Osteoblast (primary cell): ENCODE data around the gene PCDH9. TPM values are rescaled to one million over a fixed set of nuclear protein-coding genes. Genes with fewer than 3 reads are reported as not detected.

Experiments used
- DNase-seq: peaks from one replicate; pipeline ENCODE4 v3.0.0; 2011; ENCODE audit warnings: low spot score, mixed read lengths; ENCODE audit not compliant: insufficient read length; ENCODE audit errors: missing footprints
- H2AFZ ChIP-seq: 2 replicates; pipeline ENCODE4 v1.6.0; 2011; ENCODE audit warnings: mild to moderate bottlenecking, low read length
- H3K27ac ChIP-seq: 2 replicates; pipeline ENCODE4 v1.5.1; 2011; ENCODE audit warnings: mild to moderate bottlenecking, low read depth, low read length, moderate library complexity
- H3K27me3 ChIP-seq: 2 replicates; pipeline ENCODE4 v1.6.0; 2012; ENCODE audit warnings: mild to moderate bottlenecking, control low read depth, inconsistent platforms, low read length, moderate library complexity; ENCODE audit not compliant: insufficient read depth
- H3K36me3 ChIP-seq: 2 replicates; pipeline ENCODE4 v1.5.1; 2011; ENCODE audit warnings: mild to moderate bottlenecking, low read length, control low read depth, moderate library complexity; ENCODE audit not compliant: insufficient read depth
- H3K4me1 ChIP-seq: 2 replicates; pipeline ENCODE4 v1.5.1; 2011; ENCODE audit warnings: mild to moderate bottlenecking, low read length, control low read depth, moderate library complexity; ENCODE audit not compliant: insufficient read depth
- H3K4me2 ChIP-seq: 2 replicates; pipeline ENCODE4 v1.6.0; 2011; ENCODE audit warnings: mild to moderate bottlenecking, low read length; ENCODE audit not compliant: insufficient read depth
- H3K4me3 ChIP-seq: fragments of 200-600 bp; sonication (generic); 3 replicates; pipeline ENCODE4 v1.5.1; 2012; ENCODE audit warnings: mild to moderate bottlenecking, low read length, inconsistent platforms; ENCODE audit not compliant: insufficient read depth
- H3K79me2 ChIP-seq: 2 replicates; pipeline ENCODE4 v1.6.0; 2012; ENCODE audit warnings: mild to moderate bottlenecking, low read length, control low read depth, inconsistent platforms; ENCODE audit not compliant: insufficient read depth
- H3K9me3 ChIP-seq: 2 replicates; pipeline ENCODE4 v1.5.1; 2011; ENCODE audit warnings: low read depth, low read length, control low read depth
- H4K20me1 ChIP-seq: 2 replicates; pipeline ENCODE4 v1.6.0; 2012; ENCODE audit warnings: mild to moderate bottlenecking, low read length, control low read depth; ENCODE audit not compliant: insufficient read depth
- CTCF ChIP-seq: IDR thresholded peaks from 2 replicates; pipeline ENCODE4 v1.5.1; 2011; ENCODE audit warnings: mild to moderate bottlenecking, low read depth, low read length, moderate library complexity; ENCODE audit errors: extremely low read depth
- total RNA-seq: library from RNA; depleted of rRNA; stranded (reverse); fragments of >200 nt; gene quantifications from 2 replicates; pipeline ENCODE4 v1.2.3, GENCODE V29; 2012

The PCDH9 gene
- total RNA-seq, 1 donor, result 1.1 TPM

DNA sequence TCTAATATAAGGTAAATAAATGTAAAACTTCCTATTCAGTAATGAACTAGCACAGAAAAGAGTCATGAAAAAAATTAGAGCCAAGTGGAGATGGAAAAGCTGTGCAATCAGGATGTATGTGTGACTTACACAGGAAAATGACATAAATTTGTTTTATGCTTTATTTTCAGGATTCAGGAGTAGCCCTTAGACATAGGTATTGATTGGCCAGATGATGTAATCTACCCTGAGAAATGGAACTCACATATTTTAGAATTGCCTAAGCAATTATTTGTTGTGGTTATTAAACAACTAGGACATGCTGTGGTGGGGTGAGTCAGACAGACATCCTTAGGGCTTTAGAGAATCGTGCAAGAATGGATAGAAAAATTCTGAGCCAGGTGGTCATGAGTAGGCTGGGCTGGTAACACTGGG, 110.6 kb downstream of the PCDH9 start:
- no peak for TF ChIP-seq CTCF
- peak; percentile 78 for DNase-seq
- Histone ChIP-seq H3K79me2 (no peaks in the 10 kb centered on the region), H3K4me1 (no peaks in the 10 kb centered on the region), H3K4me3 (no peak overlapping the region), H3K27me3 (no peaks in the 10 kb centered on the region), H4K20me1 (no peaks in the 10 kb centered on the region), H2AFZ (no peak overlapping the region), H3K4me2 (no peak overlapping the region), H3K9me3 (no peaks in the 10 kb centered on the region), H3K27ac (no peak overlapping the region), H3K36me3 (no peaks in the 10 kb centered on the region)

DNA sequence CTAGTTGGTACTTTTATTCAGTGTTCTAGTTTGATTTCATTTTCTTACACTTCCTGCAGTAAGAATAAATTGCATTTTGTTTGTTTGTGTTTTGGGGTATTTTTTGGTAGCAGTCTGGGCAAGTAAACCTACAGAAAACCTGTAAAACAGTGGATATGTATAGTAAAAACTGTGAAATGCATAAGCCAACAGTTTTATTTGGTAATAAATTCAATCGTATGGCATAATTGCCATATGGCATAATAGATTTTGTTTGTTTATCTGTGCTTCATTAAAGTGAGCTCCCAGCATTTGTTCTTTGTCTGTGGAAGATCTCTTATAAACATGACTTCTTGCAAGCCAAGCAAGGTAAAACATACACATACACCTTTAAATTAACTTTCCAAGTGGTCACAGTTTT, 111.9 kb downstream of the PCDH9 start:
- no peak overlapping the region for H2AFZ ChIP-seq
- no peaks in the 10 kb centered on the region for H3K36me3 ChIP-seq
- H3K9me3 ChIP-seq, result no peaks in the 10 kb centered on the region
- H3K27ac ChIP-seq, result no peak overlapping the region
- H3K4me3 ChIP-seq, result no peak overlapping the region
- H3K79me2 ChIP-seq, result no peaks in the 10 kb centered on the region
- no peaks in the 10 kb centered on the region for H3K27me3 ChIP-seq
- TF ChIP-seq CTCF, result no peak
- DNase-seq, result no peak
- H3K4me2 ChIP-seq, result no peak overlapping the region
- no peaks in the 10 kb centered on the region for H3K4me1 ChIP-seq
- no peaks in the 10 kb centered on the region for H4K20me1 ChIP-seq

DNA sequence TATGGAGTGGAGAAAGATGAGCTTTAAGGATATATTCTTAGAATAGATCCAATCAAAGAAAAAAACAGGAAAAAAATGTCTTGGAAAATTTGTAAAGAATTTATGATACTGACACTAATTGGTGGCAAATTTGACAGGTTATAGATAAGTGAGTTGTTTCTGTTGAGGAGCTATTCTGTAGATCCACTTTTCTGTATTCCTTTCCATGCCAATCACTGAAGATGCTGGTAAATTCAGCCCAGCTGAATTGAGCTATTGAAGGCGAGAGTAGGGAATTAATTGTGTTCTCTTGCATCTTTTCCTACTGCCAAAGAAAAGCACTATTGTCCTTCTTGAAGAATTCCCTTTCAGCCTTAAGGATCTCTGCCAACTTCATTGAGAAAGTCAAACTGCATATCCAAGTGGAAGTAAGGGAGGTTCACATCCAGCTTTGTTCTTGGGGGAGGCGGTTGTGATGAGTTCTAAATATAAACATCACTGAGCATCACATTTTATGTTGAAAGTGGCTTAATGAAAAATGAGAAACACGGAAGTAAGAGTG, 113.1 kb downstream of the PCDH9 start:
- no peaks in the 10 kb centered on the region for H4K20me1 ChIP-seq
- H3K36me3 ChIP-seq, result no peaks in the 10 kb centered on the region
- H3K4me2 ChIP-seq, result no peak overlapping the region
- no peak overlapping the region for H2AFZ ChIP-seq
- H3K79me2 ChIP-seq, result no peaks in the 10 kb centered on the region
- H3K27ac ChIP-seq, result no peak overlapping the region
- H3K9me3 ChIP-seq, result no peaks in the 10 kb centered on the region
- H3K27me3 ChIP-seq, result no peaks in the 10 kb centered on the region
- H3K4me3 ChIP-seq, result no peak overlapping the region
- no peak for DNase-seq
- no peak for TF ChIP-seq CTCF
- no peaks in the 10 kb centered on the region for H3K4me1 ChIP-seq

DNA sequence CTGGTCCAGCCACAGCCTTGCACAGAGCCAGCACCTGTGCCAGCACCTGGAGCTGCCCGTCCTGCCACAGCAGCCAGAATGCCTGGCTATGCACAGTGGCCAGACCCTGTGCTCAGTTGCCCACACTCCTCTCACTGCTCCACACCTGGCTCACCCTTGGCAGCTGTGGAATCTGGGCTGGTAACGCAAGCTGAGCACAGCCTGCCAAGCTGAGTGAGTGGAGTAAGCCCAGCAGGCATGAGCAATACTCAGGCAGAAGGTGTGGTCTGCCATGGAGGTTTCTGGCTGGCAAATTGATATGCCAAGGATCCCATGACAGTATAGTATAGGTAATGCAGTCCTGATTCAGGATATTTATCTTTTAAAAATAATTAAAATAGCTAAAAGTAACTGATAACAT, 122.2 kb downstream of the PCDH9 start:
- H4K20me1 ChIP-seq, result no peaks in the 10 kb centered on the region
- H3K27ac ChIP-seq, result no peak overlapping the region
- no peaks in the 10 kb centered on the region for H3K36me3 ChIP-seq
- H3K79me2 ChIP-seq, result no peaks in the 10 kb centered on the region
- no peak overlapping the region for H3K4me2 ChIP-seq
- no peak for TF ChIP-seq CTCF
- DNase-seq, result no peak
- H3K27me3 ChIP-seq, result no peaks in the 10 kb centered on the region
- no peak overlapping the region for H2AFZ ChIP-seq
- H3K9me3 ChIP-seq, result no peaks in the 10 kb centered on the region
- H3K4me1 ChIP-seq, result no peaks in the 10 kb centered on the region
- H3K4me3 ChIP-seq, result no peak overlapping the region
